ENCODE data around the gene MTOR. TPM values are rescaled to one million over a fixed set of nuclear protein-coding genes. Genes with fewer than 3 reads are reported as not detected.

Gene MTOR
- total RNA-seq, 1 donor from 2014 or later: 31.9 TPM

DNA sequence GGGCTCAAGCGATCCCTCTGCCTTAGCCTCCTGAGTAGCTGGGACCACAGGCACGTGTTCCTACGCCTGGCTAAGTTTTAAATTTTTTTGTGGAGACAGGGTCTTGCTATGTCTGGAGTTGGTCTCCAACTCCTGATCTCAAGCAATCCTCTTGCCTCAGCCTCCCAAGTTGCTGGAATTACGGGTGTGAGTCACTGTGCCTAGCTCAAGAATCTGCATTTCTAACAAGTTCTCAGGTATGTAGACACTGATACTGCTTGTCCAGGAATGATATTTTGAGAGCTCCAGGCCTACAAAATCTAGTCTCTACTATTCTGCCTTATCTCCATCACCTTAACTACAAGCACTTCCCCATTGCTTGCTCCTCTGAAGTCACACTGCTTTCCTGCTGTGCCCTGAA, 50.9 kb downstream of the MTOR start:
- Histone ChIP-seq H3K4me3 (ENCODE audit: low read depth, low read length) (no peak overlapping the region), H3K27me3 (ENCODE audit: control insufficient read depth, insufficient read depth, low read length) (no peaks in the 10 kb centered on the region), H3K36me3 (ENCODE audit: control insufficient read depth, insufficient read depth, low read length) (peaks cover 21% of the 10 kb centered on the region)
- FAIRE-seq (no peak), DNase-seq (ENCODE audit: low read depth) (no peak)
- TF ChIP-seq, protein P1, sequence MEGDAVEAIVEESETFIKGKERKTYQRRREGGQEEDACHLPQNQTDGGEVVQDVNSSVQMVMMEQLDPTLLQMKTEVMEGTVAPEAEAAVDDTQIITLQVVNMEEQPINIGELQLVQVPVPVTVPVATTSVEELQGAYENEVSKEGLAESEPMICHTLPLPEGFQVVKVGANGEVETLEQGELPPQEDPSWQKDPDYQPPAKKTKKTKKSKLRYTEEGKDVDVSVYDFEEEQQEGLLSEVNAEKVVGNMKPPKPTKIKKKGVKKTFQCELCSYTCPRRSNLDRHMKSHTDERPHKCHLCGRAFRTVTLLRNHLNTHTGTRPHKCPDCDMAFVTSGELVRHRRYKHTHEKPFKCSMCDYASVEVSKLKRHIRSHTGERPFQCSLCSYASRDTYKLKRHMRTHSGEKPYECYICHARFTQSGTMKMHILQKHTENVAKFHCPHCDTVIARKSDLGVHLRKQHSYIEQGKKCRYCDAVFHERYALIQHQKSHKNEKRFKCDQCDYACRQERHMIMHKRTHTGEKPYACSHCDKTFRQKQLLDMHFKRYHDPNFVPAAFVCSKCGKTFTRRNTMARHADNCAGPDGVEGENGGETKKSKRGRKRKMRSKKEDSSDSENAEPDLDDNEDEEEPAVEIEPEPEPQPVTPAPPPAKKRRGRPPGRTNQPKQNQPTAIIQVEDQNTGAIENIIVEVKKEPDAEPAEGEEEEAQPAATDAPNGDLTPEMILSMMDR (IDR thresholded peaks at IDR 0.05; ENCODE audit: insufficient read depth, low read length, severe bottlenecking): no peak

DNA sequence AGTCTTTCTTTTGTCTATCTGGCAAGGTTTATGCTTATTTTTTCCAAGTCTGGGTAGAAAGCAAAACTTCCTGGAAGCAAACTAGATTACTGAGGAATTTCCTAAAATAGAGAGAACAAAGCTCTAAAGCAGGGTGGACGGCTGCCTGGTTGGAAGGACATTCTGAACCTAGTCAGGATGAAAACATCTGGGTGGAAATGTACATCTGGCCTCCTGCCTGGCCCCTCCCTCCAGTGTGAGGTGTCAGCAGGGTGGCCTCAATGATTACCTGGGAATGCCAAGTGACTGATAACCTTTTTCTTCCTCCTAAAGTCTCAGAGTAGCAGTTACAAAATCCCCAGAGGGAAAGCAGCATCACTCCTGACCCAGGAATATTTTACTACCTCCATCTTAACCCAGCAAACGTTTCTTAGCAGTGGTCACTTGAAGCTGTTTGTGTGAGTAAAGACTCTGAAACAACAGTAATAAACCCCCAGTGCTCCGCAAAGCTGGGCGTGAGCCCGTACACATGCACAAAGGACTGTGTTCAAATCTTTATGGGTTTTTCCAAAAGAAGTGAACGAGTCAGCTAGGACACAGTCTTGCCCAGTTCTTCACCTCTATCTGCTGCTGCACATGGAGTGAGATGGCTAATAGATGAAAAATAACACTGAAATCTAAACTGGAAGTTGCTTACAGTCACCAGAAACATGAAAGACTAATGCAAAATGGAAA, 54.3 kb downstream of the MTOR start:
- DNase-seq (ENCODE audit: low read depth) (peak; percentile 22), FAIRE-seq (peak; percentile 18)
- Histone ChIP-seq H3K4me3 (ENCODE audit: low read depth, low read length) (no peak overlapping the region), H3K36me3 (ENCODE audit: control insufficient read depth, insufficient read depth, low read length) (peaks cover 20% of the 10 kb centered on the region), H3K27me3 (ENCODE audit: control insufficient read depth, insufficient read depth, low read length) (no peaks in the 10 kb centered on the region)
- TF ChIP-seq, protein P1 (IDR thresholded peaks at IDR 0.05; ENCODE audit: insufficient read depth, low read length, severe bottlenecking): no peak

DNA sequence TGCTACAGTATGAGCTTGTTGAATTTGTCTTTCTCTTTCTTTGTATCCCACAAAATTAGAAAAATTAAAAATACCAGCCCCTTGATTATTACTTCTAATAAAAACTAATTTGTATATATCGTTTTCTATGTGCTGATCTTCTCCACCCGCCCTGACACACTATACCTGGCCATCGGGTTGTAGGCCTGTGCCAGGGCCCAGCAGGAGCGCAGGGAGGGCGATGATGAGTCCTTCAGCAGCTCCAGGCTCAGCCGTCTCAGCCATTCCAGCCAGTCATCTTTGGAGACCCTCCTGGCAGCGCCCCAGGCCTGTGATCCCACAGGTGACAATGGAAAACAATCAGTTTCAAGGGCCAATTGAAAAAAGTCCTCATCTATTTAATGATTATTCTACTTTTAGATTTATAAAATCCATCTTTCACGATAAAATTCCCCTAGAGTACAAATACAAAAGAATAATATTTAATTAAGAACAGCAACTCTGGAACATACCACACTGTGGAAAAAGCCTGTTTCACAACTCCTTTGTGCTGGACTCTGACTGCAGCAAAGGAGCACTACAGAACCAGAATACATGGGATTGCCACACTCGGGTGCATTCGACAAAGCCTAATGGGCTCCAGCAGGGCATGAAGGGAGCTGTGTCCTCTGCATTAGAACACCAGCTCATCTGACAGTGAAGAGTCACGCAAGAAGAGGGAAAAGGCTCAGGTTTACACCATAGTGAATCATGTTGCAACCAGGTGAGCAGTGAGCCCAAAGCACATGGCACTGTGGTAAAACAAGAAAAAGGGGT, 57.8 kb downstream of the MTOR start:
- FAIRE-seq (no peak), DNase-seq (ENCODE audit: low read depth) (no peak)
- TF ChIP-seq, protein P1 (IDR thresholded peaks at IDR 0.05; ENCODE audit: insufficient read depth, low read length, severe bottlenecking): no peak
- H3K4me3 ChIP-seq (ENCODE audit: low read depth, low read length): no peak overlapping the region
- peaks cover 12% of the 10 kb centered on the region for H3K36me3 ChIP-seq (ENCODE audit: control insufficient read depth, insufficient read depth, low read length)
- H3K27me3 ChIP-seq (ENCODE audit: control insufficient read depth, insufficient read depth, low read length): no peaks in the 10 kb centered on the region

DNA sequence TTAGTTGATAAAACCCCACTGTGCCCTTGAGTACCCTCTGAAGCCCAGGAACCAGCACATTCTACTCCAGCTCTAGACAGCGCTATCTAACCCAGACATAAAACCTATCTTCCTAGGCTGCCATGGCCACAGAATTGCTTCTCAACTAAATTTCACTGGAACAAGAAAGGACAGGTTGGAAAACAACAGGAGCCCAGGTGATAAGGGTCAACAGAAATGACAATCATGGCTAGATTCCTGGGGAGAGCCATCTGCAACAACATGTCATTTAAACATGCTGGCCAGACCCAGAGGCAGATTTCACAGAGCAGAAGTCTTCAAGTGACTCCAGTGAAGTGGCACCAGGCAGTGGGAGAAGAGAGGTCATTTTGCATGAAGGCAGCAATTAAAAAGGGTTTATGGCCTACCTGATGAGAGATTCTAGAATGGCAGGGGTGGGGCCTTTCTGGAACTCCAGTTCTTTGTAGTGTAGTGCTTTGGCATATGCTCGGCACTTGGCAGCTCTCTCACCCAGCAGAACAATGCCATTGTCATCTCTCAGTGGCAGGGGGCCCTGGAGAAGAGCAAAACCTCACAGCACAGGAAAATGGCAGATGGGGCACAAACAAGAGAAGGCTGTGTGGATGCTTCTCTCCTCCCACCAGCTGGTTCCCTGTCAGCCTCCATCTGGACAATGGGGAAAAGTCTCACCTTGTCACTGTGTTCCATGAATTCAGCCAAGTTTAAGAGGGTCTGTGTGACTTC, 63.3 kb downstream of the MTOR start:
- peak; percentile 13 for FAIRE-seq
- Histone ChIP-seq H3K36me3 (ENCODE audit: control insufficient read depth, insufficient read depth, low read length) (peaks cover 14% of the 10 kb centered on the region), H3K27me3 (ENCODE audit: control insufficient read depth, insufficient read depth, low read length) (no peaks in the 10 kb centered on the region), H3K4me3 (ENCODE audit: low read depth, low read length) (no peak overlapping the region)
- TF ChIP-seq, protein P1 (IDR thresholded peaks at IDR 0.05; ENCODE audit: insufficient read depth, low read length, severe bottlenecking): no peak
- DNase-seq (ENCODE audit: low read depth): no peak

DNA sequence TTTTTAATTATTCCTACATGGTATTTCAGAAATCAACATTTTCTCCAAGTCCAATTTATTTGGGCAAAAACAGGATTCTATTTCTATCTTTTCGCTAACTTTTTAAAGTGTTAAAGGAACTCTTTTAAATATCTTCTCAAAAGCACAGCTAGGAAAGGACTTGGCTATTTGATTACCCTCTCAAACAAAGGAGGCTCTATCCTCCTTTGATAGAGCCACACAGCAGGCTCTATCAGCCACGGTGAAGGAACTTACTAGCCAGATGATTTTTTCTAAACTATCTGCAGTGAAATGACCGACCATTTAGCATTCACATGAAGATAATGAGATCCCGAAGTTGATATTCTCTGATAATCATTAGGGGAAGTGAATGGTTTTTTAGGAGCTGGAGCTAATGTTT, 64.1 kb downstream of the MTOR start:
- TF ChIP-seq, protein P1 (IDR thresholded peaks at IDR 0.05; ENCODE audit: insufficient read depth, low read length, severe bottlenecking): no peak
- DNase-seq (ENCODE audit: low read depth) (no peak), FAIRE-seq (no peak)
- H3K36me3 ChIP-seq (ENCODE audit: control insufficient read depth, insufficient read depth, low read length): peaks cover 13% of the 10 kb centered on the region
- no peak overlapping the region for H3K4me3 ChIP-seq (ENCODE audit: low read depth, low read length)
- H3K27me3 ChIP-seq (ENCODE audit: control insufficient read depth, insufficient read depth, low read length): no peaks in the 10 kb centered on the region
